Measurements from ENCODE around the gene DUSP11. TPM values are rescaled to one million over a fixed set of nuclear protein-coding genes. Genes with fewer than 3 reads are reported as not detected.
A peak's percentile ranks its signal among the peaks of the same experiment; 100 is the strongest.
"Not testable (repeated sequence)": the region's sequence is repeated elsewhere in the genome, so short reads cannot be mapped to it uniquely, and the experiment has no call there.

DUSP11 gene
- total RNA-seq, 4 donors from 2014 or later = 13.6 to 15.8 (median 14.7) TPM

DNA sequence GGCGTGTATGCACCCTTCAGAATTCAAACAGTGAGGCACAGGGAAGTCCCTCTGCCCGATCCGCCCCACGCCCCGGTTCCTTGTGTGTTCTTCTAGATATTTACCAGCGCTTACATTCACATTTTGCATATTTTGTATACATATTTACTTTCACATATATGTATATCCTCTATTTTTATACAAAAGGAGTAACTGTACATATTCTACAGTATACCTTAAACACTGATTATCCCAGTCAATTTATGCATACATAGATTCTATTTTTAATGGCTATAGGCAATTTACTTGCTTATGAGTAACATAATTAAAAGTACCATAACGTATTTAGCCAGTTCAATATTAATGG is 307 bp upstream of the DUSP11 start:
- Histone ChIP-seq H3K4me3 (peak overlapping the region; percentile 83 to 99 (median 98)), H3K27ac (peak overlapping the region; percentile 90 to 98 (median 96)), H3K9me3 (no peaks in the 10 kb centered on the region), H3K27me3 (no peaks in the 10 kb centered on the region), H3K36me3 (peaks cover 0 to 19% of the 10 kb centered on the region in 2 donors), H3K4me1 (peaks cover 13 to 15% of the 10 kb centered on the region in 2 donors)
- TF ChIP-seq POLR2A (IDR thresholded peaks at IDR 0.05) = no peak
- TF ChIP-seq, protein P1, sequence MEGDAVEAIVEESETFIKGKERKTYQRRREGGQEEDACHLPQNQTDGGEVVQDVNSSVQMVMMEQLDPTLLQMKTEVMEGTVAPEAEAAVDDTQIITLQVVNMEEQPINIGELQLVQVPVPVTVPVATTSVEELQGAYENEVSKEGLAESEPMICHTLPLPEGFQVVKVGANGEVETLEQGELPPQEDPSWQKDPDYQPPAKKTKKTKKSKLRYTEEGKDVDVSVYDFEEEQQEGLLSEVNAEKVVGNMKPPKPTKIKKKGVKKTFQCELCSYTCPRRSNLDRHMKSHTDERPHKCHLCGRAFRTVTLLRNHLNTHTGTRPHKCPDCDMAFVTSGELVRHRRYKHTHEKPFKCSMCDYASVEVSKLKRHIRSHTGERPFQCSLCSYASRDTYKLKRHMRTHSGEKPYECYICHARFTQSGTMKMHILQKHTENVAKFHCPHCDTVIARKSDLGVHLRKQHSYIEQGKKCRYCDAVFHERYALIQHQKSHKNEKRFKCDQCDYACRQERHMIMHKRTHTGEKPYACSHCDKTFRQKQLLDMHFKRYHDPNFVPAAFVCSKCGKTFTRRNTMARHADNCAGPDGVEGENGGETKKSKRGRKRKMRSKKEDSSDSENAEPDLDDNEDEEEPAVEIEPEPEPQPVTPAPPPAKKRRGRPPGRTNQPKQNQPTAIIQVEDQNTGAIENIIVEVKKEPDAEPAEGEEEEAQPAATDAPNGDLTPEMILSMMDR (IDR thresholded peaks at IDR 0.05 in 4 of 5, conservative IDR thresholded peaks at IDR 0.05 in 1 of 5) = no peak
- in situ Hi-C loops (cut with MboI; ENCODE audit: low sequenced_read_pairs in 4 of 4) (loop anchor here in 2 of 4 donors (25.0 kb wide), 1 partner anchor 93 kb away; no protein-coding TSS in a partner anchor), intact Hi-C loops (cut with DNase I; ENCODE audit: low total_unique reads) (loop anchor here (10.0 kb wide), 2 partner anchors 45 to 145 kb away; partner anchors contain the start of gene TPRKB)
- DNase-seq (no peak), ATAC-seq (peak in 1 of 2 donors; percentile 4)

DNA sequence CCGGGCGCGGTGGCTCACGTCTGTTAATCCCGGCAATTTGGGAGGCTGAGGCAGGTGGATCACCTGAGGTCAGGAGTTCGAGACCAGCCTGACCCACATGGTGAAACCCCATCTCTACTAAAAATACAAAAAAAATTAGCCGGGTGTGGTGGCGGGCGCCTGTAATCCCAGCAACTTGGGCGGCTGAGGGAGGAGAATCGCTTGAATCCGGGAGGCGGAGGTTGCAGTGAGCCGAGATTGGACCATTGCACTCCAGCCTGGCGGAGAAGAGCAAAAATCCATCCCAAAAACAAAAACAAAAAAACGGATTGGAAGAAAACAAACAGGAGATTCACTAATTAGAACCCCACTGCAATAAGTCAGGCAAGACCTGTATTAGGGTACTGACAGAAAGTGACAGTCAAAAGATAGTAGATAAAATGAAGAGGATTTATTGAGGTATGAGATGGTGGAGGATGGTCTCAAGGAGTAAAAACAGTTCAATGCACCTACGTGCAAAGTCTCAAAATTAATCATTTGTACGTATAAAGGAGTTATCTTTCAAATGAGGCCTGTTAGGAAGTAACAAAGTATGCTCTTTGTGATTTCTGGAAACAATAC is 936 bp downstream of the DUSP11 start:
- in situ Hi-C loops (cut with MboI; ENCODE audit: low sequenced_read_pairs in 4 of 4) (loop anchor here in 2 of 4 donors (25.0 kb wide), 1 partner anchor 92 kb away; no protein-coding TSS in a partner anchor), intact Hi-C loops (cut with DNase I; ENCODE audit: low total_unique reads) (loop anchor here (10.0 kb wide), 1 partner anchor 84 kb away; no protein-coding TSS in a partner anchor)
- H3K27me3 ChIP-seq, H3K9me3 ChIP-seq, DNase-seq: not testable (repeated sequence)
- H3K4me1 ChIP-seq = peaks cover 13 to 15% of the 10 kb centered on the region in 2 donors
- ATAC-seq = peak in 1 of 2 donors; percentile 3
- peaks cover 0 to 31% of the 10 kb centered on the region in 2 donors for H3K36me3 ChIP-seq
- H3K4me3 ChIP-seq = peak overlapping the region; percentile 83 to 99 (median 98)
- H3K27ac ChIP-seq = peak overlapping the region; percentile 90 to 98 (median 96)

DNA sequence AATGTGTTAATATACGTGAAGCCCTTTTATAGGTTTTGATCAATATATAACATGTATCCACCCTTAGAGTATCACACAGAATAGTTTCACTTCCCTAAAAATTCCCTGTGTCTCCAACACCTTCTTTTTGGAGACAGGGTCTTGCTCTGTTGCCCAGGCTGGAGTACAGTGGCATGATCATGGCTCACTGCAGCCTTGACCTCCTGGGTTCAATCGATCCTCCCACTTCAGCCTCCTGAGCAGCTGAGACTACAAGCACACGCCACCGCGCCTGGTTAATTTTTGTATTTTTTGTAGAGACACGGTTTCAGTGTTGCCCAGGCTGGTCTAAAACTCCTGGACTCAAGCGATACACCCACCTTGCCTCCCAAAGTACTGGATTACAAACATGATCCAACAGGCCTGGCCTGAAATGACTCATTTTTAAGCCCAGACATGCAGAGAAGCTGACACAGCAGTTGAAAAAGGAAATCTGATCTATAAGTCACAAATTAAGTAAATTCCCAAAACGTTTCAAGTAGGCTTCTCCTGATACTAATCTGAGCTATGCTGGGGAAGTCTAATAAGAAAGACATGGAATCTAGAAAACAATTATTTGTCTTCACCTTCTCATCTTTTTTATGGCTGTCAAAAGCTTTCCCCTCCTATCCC is 2.9 kb downstream of the DUSP11 start:
- TF ChIP-seq, protein P1 (IDR thresholded peaks at IDR 0.05 in 4 of 5, conservative IDR thresholded peaks at IDR 0.05 in 1 of 5) = no peak
- no peak for TF ChIP-seq POLR2A (IDR thresholded peaks at IDR 0.05)
- no peak overlapping the region for H3K4me3 ChIP-seq
- in situ Hi-C loops (cut with MboI; ENCODE audit: low sequenced_read_pairs in 4 of 4) (loop anchor here in 2 of 4 donors (25.0 kb wide), 1 partner anchor 90 kb away; no protein-coding TSS in a partner anchor), intact Hi-C loops (cut with DNase I; ENCODE audit: low total_unique reads) (loop anchor here (10.0 kb wide), 1 partner anchor 82 kb away; no protein-coding TSS in a partner anchor)
- ATAC-seq = no peak
- DNase-seq = no peak
- H3K27ac ChIP-seq = no peak overlapping the region
- H3K27me3 ChIP-seq = no peaks in the 10 kb centered on the region
- peaks cover 13 to 15% of the 10 kb centered on the region in 2 donors for H3K4me1 ChIP-seq
- H3K36me3 ChIP-seq = peaks cover 0 to 51% of the 10 kb centered on the region in 2 donors
- H3K9me3 ChIP-seq = no peaks in the 10 kb centered on the region

DNA sequence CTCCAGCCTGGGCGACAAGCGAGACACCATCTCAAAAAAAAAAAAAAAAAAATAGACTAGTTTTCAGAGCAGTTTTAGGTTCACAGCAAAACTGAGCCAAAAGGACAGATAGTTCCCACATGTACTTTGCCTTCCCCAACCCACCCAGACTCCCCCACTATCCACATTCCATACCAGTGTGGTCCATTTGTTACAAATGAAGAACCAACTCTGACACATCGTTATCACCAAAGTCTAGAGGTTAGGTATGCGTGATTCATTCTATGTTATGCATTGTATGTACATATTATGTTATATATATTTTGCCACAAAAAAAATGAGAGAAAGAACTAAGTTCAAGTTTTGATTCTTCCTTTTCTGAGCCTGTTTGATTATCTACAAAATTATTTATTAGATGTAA is 3.5 kb downstream of the DUSP11 start:
- no peak for ATAC-seq

More for the DNA sequence above, 3.5 kb downstream of the DUSP11 start:
- DNase-seq = no peak
- Histone ChIP-seq H3K9me3 (no peaks in the 10 kb centered on the region), H3K27ac (no peak overlapping the region), H3K4me3 (no peak overlapping the region), H3K27me3 (no peaks in the 10 kb centered on the region), H3K4me1 (peaks cover 13 to 15% of the 10 kb centered on the region in 2 donors), H3K36me3 (peaks cover 0 to 55% of the 10 kb centered on the region in 2 donors)
- intact Hi-C loops (cut with DNase I; ENCODE audit: low total_unique reads) (loop anchor here (10.0 kb wide), 1 partner anchor 82 kb away; no protein-coding TSS in a partner anchor), in situ Hi-C loops (cut with MboI; ENCODE audit: low sequenced_read_pairs in 4 of 4) (loop anchor here in 2 of 4 donors (25.0 kb wide), 1 partner anchor 89 kb away; no protein-coding TSS in a partner anchor)
- no peak for TF ChIP-seq POLR2A (IDR thresholded peaks at IDR 0.05)
- TF ChIP-seq, protein P1 (IDR thresholded peaks at IDR 0.05 in 4 of 5, conservative IDR thresholded peaks at IDR 0.05 in 1 of 5) = no peak

All from gastrocnemius medialis (tissue), 4 donors.